Activated CD8-positive, alpha-beta memory T cell treated with anti-CD3 and anti-CD28 coated beads, Interleukin-2, amount 50 U/mL, for 24 hours (primary cell): ENCODE data around the gene TMUB1.

Experiments used
- DNase-seq: peaks from one replicate; pipeline ENCODE4 v3.0.0-alpha.2; 2020; ENCODE audit errors: extremely low read depth

The TMUB1 gene

GRCh38 chr7:151103973-151104372, 20.7 kb upstream of the TMUB1 start:
- no peak for DNase-seq

- DNase-seq, result no peak
Observed at GRCh38 chr7:151102991-151103390, 19.7 kb upstream of the TMUB1 start.

GRCh38 chr7:151101621-151102396, 18.5 kb upstream of the TMUB1 start:
- DNase-seq, result no peak

GRCh38 chr7:151100921-151101320, 17.6 kb upstream of the TMUB1 start:
- DNase-seq, result no peak

GRCh38 chr7:151099486-151100211, 16.4 kb upstream of the TMUB1 start:
- DNase-seq, result no peak

GRCh38 chr7:151095828-151096475, 12.7 kb upstream of the TMUB1 start:
- DNase-seq, result no peak

- no peak for DNase-seq
Observed at GRCh38 chr7:151095123-151095797, 12.0 kb upstream of the TMUB1 start.

GRCh38 chr7:151094675-151095074, 11.4 kb upstream of the TMUB1 start:
- DNase-seq, result no peak

GRCh38 chr7:151093748-151094147, 10.5 kb upstream of the TMUB1 start:
- DNase-seq, result no peak

GRCh38 chr7:151091988-151092387, 8.7 kb upstream of the TMUB1 start:
- DNase-seq, result no peak

GRCh38 chr7:151091431-151091830, 8.1 kb upstream of the TMUB1 start:
- DNase-seq, result no peak

GRCh38 chr7:151091003-151091402, 7.7 kb upstream of the TMUB1 start:
- DNase-seq, result no peak

- DNase-seq, result no peak
Observed at GRCh38 chr7:151089893-151090730, 6.8 kb upstream of the TMUB1 start.

GRCh38 chr7:151088856-151089699, 5.8 kb upstream of the TMUB1 start:
- no peak for DNase-seq

GRCh38 chr7:151088019-151088855, 4.9 kb upstream of the TMUB1 start:
- no peak for DNase-seq

GRCh38 chr7:151087245-151088018, 4.1 kb upstream of the TMUB1 start:
- no peak for DNase-seq

- no peak for DNase-seq
Observed at GRCh38 chr7:151086802-151087244, 3.5 kb upstream of the TMUB1 start.
